Sigmoid colon (tissue), 4 donors: ENCODE measurements around the gene OLFML2B.

ENCODE experiments used
- EP300 ChIP-seq, 4 donors: sonication (generic); formaldehyde crosslinking; IDR thresholded peaks; one replicate each; pipeline ENCODE4 v1.6.1; 2017; ENCODE audit warnings: antibody characterized with exemption in 4 of 4
- POLR2A ChIP-seq, 2 donors: fragments of 450-650 bp; IDR thresholded peaks; one replicate each; pipeline ENCODE4 v1.6.1; 2016; ENCODE audit warnings: antibody characterized with exemption in 2 of 2, mild to moderate bottlenecking in 2 of 2, moderate library complexity in 2 of 2
- POLR2AphosphoS5 ChIP-seq, 4 donors: sonication (generic); formaldehyde crosslinking; IDR thresholded peaks; one replicate each; pipeline ENCODE4 v1.6.1; 2017; ENCODE audit warnings: antibody characterized with exemption in 4 of 4
- TF ChIP-seq, protein P1 (sequence below), 4 experiments: fragments of 450-650 bp in 3 of 4; fragments of 200-600 bp in 1 of 4; IDR thresholded peaks; one replicate each; pipeline ENCODE4 v1.5.1; 2016 to 2019; ENCODE audit warnings: antibody characterized with exemption in 4 of 4, mild to moderate bottlenecking in 3 of 4, moderate library complexity in 2 of 4

GRCh38 chr1:162018418-162018817 lies 5.3 kb downstream of the OLFML2B start:
- TF ChIP-seq POLR2A (IDR thresholded peaks at IDR 0.05) = no peak
- no peak for TF ChIP-seq POLR2AphosphoS5 (IDR thresholded peaks at IDR 0.05)
- no peak for TF ChIP-seq EP300 (IDR thresholded peaks at IDR 0.05)
- TF ChIP-seq, protein P1, sequence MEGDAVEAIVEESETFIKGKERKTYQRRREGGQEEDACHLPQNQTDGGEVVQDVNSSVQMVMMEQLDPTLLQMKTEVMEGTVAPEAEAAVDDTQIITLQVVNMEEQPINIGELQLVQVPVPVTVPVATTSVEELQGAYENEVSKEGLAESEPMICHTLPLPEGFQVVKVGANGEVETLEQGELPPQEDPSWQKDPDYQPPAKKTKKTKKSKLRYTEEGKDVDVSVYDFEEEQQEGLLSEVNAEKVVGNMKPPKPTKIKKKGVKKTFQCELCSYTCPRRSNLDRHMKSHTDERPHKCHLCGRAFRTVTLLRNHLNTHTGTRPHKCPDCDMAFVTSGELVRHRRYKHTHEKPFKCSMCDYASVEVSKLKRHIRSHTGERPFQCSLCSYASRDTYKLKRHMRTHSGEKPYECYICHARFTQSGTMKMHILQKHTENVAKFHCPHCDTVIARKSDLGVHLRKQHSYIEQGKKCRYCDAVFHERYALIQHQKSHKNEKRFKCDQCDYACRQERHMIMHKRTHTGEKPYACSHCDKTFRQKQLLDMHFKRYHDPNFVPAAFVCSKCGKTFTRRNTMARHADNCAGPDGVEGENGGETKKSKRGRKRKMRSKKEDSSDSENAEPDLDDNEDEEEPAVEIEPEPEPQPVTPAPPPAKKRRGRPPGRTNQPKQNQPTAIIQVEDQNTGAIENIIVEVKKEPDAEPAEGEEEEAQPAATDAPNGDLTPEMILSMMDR (IDR thresholded peaks at IDR 0.05) = no peak
